ENCODE results near the gene TMTC1.

GRCh38 chr12:29544428-29545101 is 239.2 kb downstream of the TMTC1 start:
- no peak for TF ChIP-seq POLR2A (IDR thresholded peaks at IDR 0.05)
- no peak for TF ChIP-seq CTCF (IDR thresholded peaks at IDR 0.05)

Measured in heart left ventricle (tissue), 13 donors.